H1 (cell line): ENCODE results near the gene FNDC5. TPM values are rescaled to one million over a fixed set of nuclear protein-coding genes. Genes with fewer than 3 reads are reported as not detected.

Experiments
- CTCF ChIA-PET: fragments of 300-600 bp; sonication (Branson Sonifier 250); formaldehyde crosslinking; loops from one replicate; lab custom pipeline; 2021; ENCODE audit not compliant: partially characterized antibody; lab: Charles Lee
- POLR2A ChIA-PET: fragments of 300-600 bp; sonication (Branson Sonifier 250); formaldehyde crosslinking; loops from one replicate; lab custom pipeline; 2021; ENCODE audit warnings: inconsistent platforms; ENCODE audit not compliant: partially characterized antibody; lab: Charles Lee
- DNase-seq, 2 experiments: peaks; one replicate each; pipeline versions ENCODE4 v3.0.0 to v3.0.0-alpha.2; 2010 to 2022; ENCODE audit warnings: low spot score in 2 of 2, low read depth in 1 of 2, mixed read lengths in 1 of 2
- FAIRE-seq: peaks from 2 replicates; lab custom pipeline; 2011; peaks lifted over from hg19 to GRCh38; lab: Jason Lieb, UNC
- H2AFZ ChIP-seq: 2 replicates; pipeline ENCODE4 v1.8.1; 2012; ENCODE audit warnings: low read length, inconsistent platforms
- H2AK5ac ChIP-seq: 2 replicates; pipeline ENCODE4 v1.6.1; 2013; ENCODE audit warnings: low read depth, low read length
- H2BK120ac ChIP-seq: replicated peaks from 2 replicates; pipeline ENCODE3; 2013; ENCODE audit warnings: low read depth, low read length, inconsistent platforms
- H2BK12ac ChIP-seq: 2 replicates; pipeline ENCODE4 v1.6.1; 2013; ENCODE audit warnings: low read depth, low read length
- H2BK15ac ChIP-seq: 2 replicates; pipeline ENCODE4 v1.6.1; 2013; ENCODE audit warnings: low read length
- H2BK20ac ChIP-seq: 2 replicates; pipeline ENCODE4 v1.6.1; 2013; ENCODE audit warnings: low read length
- H2BK5ac ChIP-seq: 2 replicates; pipeline ENCODE4 v1.6.1; 2013; ENCODE audit warnings: low read depth, low read length
- H3K14ac ChIP-seq: 2 replicates; pipeline ENCODE4 v1.6.1; 2013; ENCODE audit warnings: inconsistent platforms; ENCODE audit not compliant: insufficient read length
- H3K18ac ChIP-seq: 2 replicates; pipeline ENCODE4 v1.6.1; 2013; ENCODE audit warnings: low read length; ENCODE audit errors: extremely low read depth
- H3K23ac ChIP-seq: 2 replicates; pipeline ENCODE4 v1.6.1; 2013; ENCODE audit warnings: inconsistent platforms; ENCODE audit not compliant: insufficient read length
- H3K23me2 ChIP-seq: 2 replicates; pipeline ENCODE4 v1.6.1; 2013; ENCODE audit warnings: low read depth, low read length
- H3K27ac ChIP-seq: 2 replicates; pipeline ENCODE4 v1.6.1; 2011; ENCODE audit warnings: low read depth, low read length, inconsistent platforms
- H3K27me3 ChIP-seq, 4 experiments: replicated peaks in 1 of 4; 1 replicate in 1 of 4; 2 replicates in 3 of 4; pipeline versions ENCODE4 v1.6.1 to v1.8.1; 2011 to 2013; ENCODE audit warnings: low read length in 3 of 4, mild to moderate bottlenecking in 3 of 4, inconsistent platforms in 2 of 4, mixed read lengths in 2 of 4, moderate library complexity in 1 of 4; ENCODE audit not compliant: control insufficient read depth in 3 of 4, insufficient read depth in 3 of 4; ENCODE audit errors: extremely low read depth in 1 of 4
- H3K36me3 ChIP-seq, 4 experiments: 2 replicates each; pipeline versions ENCODE4 v1.6.1 to v1.8.1; 2011 to 2013; ENCODE audit warnings: mild to moderate bottlenecking in 4 of 4, low read length in 3 of 4, moderate library complexity in 2 of 4, control low read depth in 1 of 4, inconsistent platforms in 1 of 4; ENCODE audit not compliant: insufficient read depth in 4 of 4, control insufficient read depth in 2 of 4
- H3K4ac ChIP-seq: replicated peaks from 2 replicates; pipeline ENCODE3; 2013; ENCODE audit warnings: low read length, low read depth, mixed read lengths, inconsistent platforms; ENCODE audit not compliant: insufficient read length
- H3K4me1 ChIP-seq, 4 experiments: replicated peaks in 1 of 4; 1 replicate in 1 of 4; 2 replicates in 3 of 4; pipeline versions ENCODE4 v1.6.1 to v1.8.1; 2011 to 2013; ENCODE audit warnings: low read length in 3 of 4, inconsistent platforms in 2 of 4, mixed read lengths in 1 of 4; ENCODE audit not compliant: insufficient read depth in 4 of 4, control insufficient read depth in 3 of 4
- H3K4me2 ChIP-seq, 2 experiments: 2 replicates each; pipeline versions ENCODE4 v1.6.1 to v1.8.1; 2011 to 2013; ENCODE audit warnings: low read depth in 2 of 2, low read length in 2 of 2, control low read depth in 1 of 2, inconsistent platforms in 1 of 2, mild to moderate bottlenecking in 1 of 2; ENCODE audit not compliant: insufficient read depth in 1 of 2
- H3K4me3 ChIP-seq, 4 experiments: fragments of 200-600, 300-600 bp in 1 of 4; sonication (generic), shearing (Covaris generic), sonication (Bioruptor Twin) in 1 of 4; 2 replicates each; pipeline versions ENCODE4 v1.5.1 to v1.8.1; 2011 to 2016; ENCODE audit warnings: low read length in 4 of 4, low read depth in 3 of 4, control low read depth in 2 of 4, inconsistent platforms in 2 of 4, mild to moderate bottlenecking in 2 of 4, mixed read lengths in 1 of 4, moderate library complexity in 1 of 4; ENCODE audit not compliant: insufficient read depth in 2 of 4; ENCODE audit errors: extremely low read depth in 1 of 4
- H3K56ac ChIP-seq: replicated peaks from 2 replicates; pipeline ENCODE3; 2013; ENCODE audit warnings: low read depth, mild to moderate bottlenecking, mixed read lengths, low read length, inconsistent platforms; ENCODE audit not compliant: insufficient read length
- H3K79me1 ChIP-seq: 2 replicates; pipeline ENCODE4 v1.6.1; 2013; ENCODE audit warnings: low read depth, low read length, control low read depth
- H3K79me2 ChIP-seq, 2 experiments: 2 replicates each; pipeline versions ENCODE4 v1.6.1 to v1.8.1; 2012 to 2013; ENCODE audit warnings: low read length in 2 of 2, mild to moderate bottlenecking in 2 of 2, inconsistent platforms in 1 of 2; ENCODE audit not compliant: insufficient read depth in 2 of 2, control insufficient read depth in 1 of 2
- H3K9ac ChIP-seq, 4 experiments: replicated peaks in 1 of 4; 1 replicate in 1 of 4; 2 replicates in 3 of 4; pipeline versions ENCODE4 v1.6.1 to v1.8.1; 2011 to 2013; ENCODE audit warnings: low read depth in 3 of 4, low read length in 3 of 4, control low read depth in 2 of 4, mild to moderate bottlenecking in 2 of 4, moderate library complexity in 2 of 4, inconsistent platforms in 1 of 4; ENCODE audit errors: extremely low read depth in 1 of 4
- H3K9me3 ChIP-seq, 2 experiments: 2 replicates each; pipeline versions ENCODE4 v1.6.1 to v1.8.1; 2012 to 2013; ENCODE audit warnings: mild to moderate bottlenecking in 2 of 2, moderate library complexity in 2 of 2, control low read depth in 1 of 2, inconsistent platforms in 1 of 2, low read depth in 1 of 2, low read length in 1 of 2, mixed read lengths in 1 of 2; ENCODE audit not compliant: insufficient read depth in 2 of 2
- H4K20me1 ChIP-seq, 2 experiments: replicated peaks in 1 of 2; 2 replicates each; pipeline versions ENCODE3 to v1.8.1; 2011 to 2013; ENCODE audit warnings: inconsistent platforms in 2 of 2, low read length in 2 of 2, mild to moderate bottlenecking in 1 of 2; ENCODE audit not compliant: insufficient read depth in 2 of 2, control insufficient read depth in 1 of 2
- H4K5ac ChIP-seq: 2 replicates; pipeline ENCODE4 v1.6.1; 2013; ENCODE audit warnings: low read length, low read depth, mixed read lengths, inconsistent platforms; ENCODE audit not compliant: insufficient read length
- H4K8ac ChIP-seq: 2 replicates; pipeline ENCODE4 v1.8.0; 2013; ENCODE audit warnings: mild to moderate bottlenecking, moderate library complexity, low read length, inconsistent platforms; ENCODE audit not compliant: insufficient read depth; ENCODE audit errors: extremely low read depth
- H4K91ac ChIP-seq: replicated peaks from 2 replicates; pipeline ENCODE3; 2013; ENCODE audit warnings: low read length, mixed read lengths, inconsistent platforms; ENCODE audit not compliant: insufficient read length
- ATF2 ChIP-seq: IDR thresholded peaks from 2 replicates; pipeline ENCODE4 v1.6.1; 2012; ENCODE audit warnings: low read length, inconsistent platforms
- ATF3 ChIP-seq: IDR thresholded peaks from 2 replicates; pipeline ENCODE4 v1.6.1; 2011; ENCODE audit warnings: low read depth, mild to moderate bottlenecking, low read length; ENCODE audit not compliant: insufficient read depth
- CREB1 ChIP-seq: IDR thresholded peaks from 2 replicates; pipeline ENCODE4 v1.6.1; 2012; ENCODE audit warnings: inconsistent platforms
- NANOG ChIP-seq: IDR thresholded peaks from 2 replicates; pipeline ENCODE4 v1.6.1; 2011; ENCODE audit warnings: low read length, low read depth, mild to moderate bottlenecking, inconsistent platforms; ENCODE audit not compliant: insufficient read depth, poor library complexity, severe bottlenecking
- WGBS, 2 experiments: shearing (Covaris generic) in 1 of 2; methylation state at CpG; one replicate each; pipeline versions ENCODE4 v1.1.6 to v1.1.7; 2013 to 2015; ENCODE audit warnings: low lambda C conversion rate in 2 of 2, mixed read lengths in 2 of 2, inconsistent platforms in 1 of 2, low coverage in 1 of 2, missing lambda C conversion rate in 1 of 2; ENCODE audit not compliant: insufficient replicate concordance in 2 of 2, insufficient coverage in 1 of 2, insufficient read length in 1 of 2; ENCODE audit errors: extremely low coverage in 1 of 2, missing lambda C conversion rate in 1 of 2; 5-methylcytosine and 5-hydroxymethylcytosine counted together
- polyA plus RNA-seq, 7 experiments: library from polyadenylated mRNA; depleted of rRNA in 3 of 7; stranded (reverse) in 5 of 7; unstranded in 2 of 7; fragments of >200 nt in 5 of 7; fragments of 200-250 nt in 2 of 7; gene quantifications; 1 replicate in 5 of 7; 2 replicates in 1 of 7; 4 replicates in 1 of 7; pipeline versions ENCODE4 v1.2.1 to v1.2.3, GENCODE V29; 2011 to 2013; ENCODE audit warnings: missing spikeins in 2 of 7, mixed read lengths in 2 of 7
- total RNA-seq: library from RNA; stranded (reverse); fragmentation: NEBNext Ultra II Directional; extraction: Animal tissue kit (Norgen Biotek cat#: 25700); gene quantifications from 2 replicates; pipeline ENCODE4 v1.2.1, GENCODE V29; 2021
- TF ChIP-seq, protein P1 (sequence below), 3 experiments: IDR thresholded peaks; 1 replicate in 2 of 3; 2 replicates in 1 of 3; pipeline versions ENCODE4 v1.5.1 to v1.6.1; 2011; ENCODE audit warnings: low read length in 3 of 3, mild to moderate bottlenecking in 3 of 3, inconsistent platforms in 2 of 3, low read depth in 1 of 3, moderate library complexity in 1 of 3; ENCODE audit not compliant: insufficient read depth in 1 of 3; ENCODE audit errors: control extremely low read depth in 1 of 3

Gene FNDC5
- total and polyA plus RNA-seq, 2 of the 8 experiments (the other 6 are each of a cell fraction or from before 2014, with no cell fraction given), result 1.8 to 2.0 TPM

GRCh38 chr1:32817159-32817814, 53.4 kb downstream of the FNDC5 start, which contains the start of the genes S100PBP and YARS1:
TSS of gene S100PBP (plus strand) at chr1:32817653. CDS start at chr1:32826100, 8,447 bp downstream.
TSS of gene YARS1 (minus strand) at chr1:32817358. CDS start at chr1:32817244, 114 bp downstream.
- peak within 1 kb of the TSS; percentile 91 for H3K18ac ChIP-seq
- H3K4ac ChIP-seq, result peak within 1 kb of the TSS; percentile 98
- peak within 1 kb of the TSS; percentile 96 for H2BK15ac ChIP-seq
- peaks cover 0 to 3% (median 0%) of the 10 kb centered on the region in 4 experiments; a peak in 1 of 8 replicates for H3K36me3 ChIP-seq
- H3K4me3 ChIP-seq, result peak within 1 kb of the TSS; percentile 81 to 99 (median 93)
- peak within 1 kb of the TSS; percentile 60 for H2BK120ac ChIP-seq
- no peak within 1 kb of the TSS for H2BK20ac ChIP-seq
- peak within 1 kb of the TSS; percentile 100 for H2BK5ac ChIP-seq
- no peak within 1 kb of the TSS for H3K23ac ChIP-seq
- H3K4me1 ChIP-seq, result peaks cover 0 to 7% (median 4%) of the 10 kb centered on the region in 4 experiments; a peak in 3 of 7 replicates
- H4K91ac ChIP-seq, result peak within 1 kb of the TSS; percentile 99
- DNase-seq, result peak; percentile 97 to 100
- no peaks in the 10 kb centered on the region for H3K27me3 ChIP-seq
- FAIRE-seq, result no peak
- peak within 1 kb of the TSS; percentile 81 to 99 for H3K4me2 ChIP-seq
- H3K56ac ChIP-seq, result peak within 1 kb of the TSS; percentile 93
- H3K14ac ChIP-seq, result peak within 1 kb of the TSS; percentile 49
- H2BK12ac ChIP-seq, result peak within 1 kb of the TSS; percentile 92
- 1% methylated on average over 30 of the region's 55 CpGs; no CpG with 5 or more reads in 1 of the 2 experiments for WGBS, 2 experiments
- no peak within 1 kb of the TSS for H2AFZ ChIP-seq
- peaks cover 6% of the 10 kb centered on the region for H3K23me2 ChIP-seq
- no peaks in the 10 kb centered on the region for H3K9me3 ChIP-seq
- peak within 1 kb of the TSS; percentile 99 for H4K8ac ChIP-seq
- ChIA-PET POLR2A (interaction anchor here (0.7 to 4.1 kb wide), 44 partner anchors 9 to 804 kb away, joined by 3 to 23 read pairs (median 5); partner anchors contain the start of genes BSDC1, FNDC5, MARCKSL1 and RBBP4), CTCF (interaction anchor here (0.7 kb wide), 1 partner anchor 75 kb away, joined by 4 read pairs; no protein-coding TSS in a partner anchor)
- H4K20me1 ChIP-seq, result no peaks in the 10 kb centered on the region
- peak within 1 kb of the TSS; percentile 95 to 98 (median 96) for H3K9ac ChIP-seq
- no peaks in the 10 kb centered on the region; the same call in 1 of the 2 replicates for H3K79me1 ChIP-seq
- peak within 1 kb of the TSS; percentile 92 for H2AK5ac ChIP-seq
- peaks cover 18 to 87% of the 10 kb centered on the region in 2 experiments for H3K79me2 ChIP-seq
- H3K27ac ChIP-seq, result peak within 1 kb of the TSS; percentile 95
- peak within 1 kb of the TSS; percentile 95 for H4K5ac ChIP-seq
- TF ChIP-seq NANOG, result no peak
- TF ChIP-seq ATF3, result peak; percentile 95
- no peak; the same call in 1 of the 2 replicates for TF ChIP-seq ATF2
- TF ChIP-seq, protein P1, sequence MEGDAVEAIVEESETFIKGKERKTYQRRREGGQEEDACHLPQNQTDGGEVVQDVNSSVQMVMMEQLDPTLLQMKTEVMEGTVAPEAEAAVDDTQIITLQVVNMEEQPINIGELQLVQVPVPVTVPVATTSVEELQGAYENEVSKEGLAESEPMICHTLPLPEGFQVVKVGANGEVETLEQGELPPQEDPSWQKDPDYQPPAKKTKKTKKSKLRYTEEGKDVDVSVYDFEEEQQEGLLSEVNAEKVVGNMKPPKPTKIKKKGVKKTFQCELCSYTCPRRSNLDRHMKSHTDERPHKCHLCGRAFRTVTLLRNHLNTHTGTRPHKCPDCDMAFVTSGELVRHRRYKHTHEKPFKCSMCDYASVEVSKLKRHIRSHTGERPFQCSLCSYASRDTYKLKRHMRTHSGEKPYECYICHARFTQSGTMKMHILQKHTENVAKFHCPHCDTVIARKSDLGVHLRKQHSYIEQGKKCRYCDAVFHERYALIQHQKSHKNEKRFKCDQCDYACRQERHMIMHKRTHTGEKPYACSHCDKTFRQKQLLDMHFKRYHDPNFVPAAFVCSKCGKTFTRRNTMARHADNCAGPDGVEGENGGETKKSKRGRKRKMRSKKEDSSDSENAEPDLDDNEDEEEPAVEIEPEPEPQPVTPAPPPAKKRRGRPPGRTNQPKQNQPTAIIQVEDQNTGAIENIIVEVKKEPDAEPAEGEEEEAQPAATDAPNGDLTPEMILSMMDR (IDR thresholded peaks at IDR 0.05; ENCODE audit: control extremely low read depth in 1 of 3, insufficient read depth in 1 of 3, low read depth in 1 of 3, low read length in 3 of 3), result no peak
- peak; percentile 77 for TF ChIP-seq CREB1
